Keratinocyte (primary cell): ENCODE data around the gene RPS6KA5. TPM values are rescaled to one million over a fixed set of nuclear protein-coding genes. Genes with fewer than 3 reads are reported as not detected.
"Not testable (repeated sequence)": the region's sequence is repeated elsewhere in the genome, so short reads cannot be mapped to it uniquely, and the experiment has no call there.

Experiments used
- DNase-seq: peaks from one replicate; pipeline ENCODE4 v3.0.0-alpha.2; 2011; ENCODE audit warnings: low read depth, missing footprints, low spot score
- FAIRE-seq: peaks from 2 replicates; lab custom pipeline; 2011; peaks lifted over from hg19 to GRCh38; lab: Jason Lieb, UNC
- H2AFZ ChIP-seq: 2 replicates; pipeline ENCODE4 v1.6.0; 2012; ENCODE audit warnings: low read length, control low read depth, inconsistent platforms; ENCODE audit not compliant: control insufficient read depth
- H3K27ac ChIP-seq: 2 replicates; pipeline ENCODE4 v1.5.1; 2011; ENCODE audit warnings: low read length; ENCODE audit not compliant: control insufficient read depth, insufficient read depth
- H3K27me3 ChIP-seq: 3 replicates; pipeline ENCODE4 v1.6.0; 2011; ENCODE audit warnings: low read length; ENCODE audit not compliant: control insufficient read depth, insufficient read depth; ENCODE audit errors: extremely low read depth
- H3K36me3 ChIP-seq, 2 experiments: 2 replicates in 1 of 2; 3 replicates in 1 of 2; pipeline ENCODE4 v1.5.1; 2011; ENCODE audit warnings: low read length in 2 of 2, mild to moderate bottlenecking in 1 of 2; ENCODE audit not compliant: control insufficient read depth in 2 of 2, insufficient read depth in 2 of 2; ENCODE audit errors: extremely low read depth in 1 of 2
- H3K4me1 ChIP-seq: 3 replicates; pipeline ENCODE4 v1.5.1; 2011; ENCODE audit warnings: low read length; ENCODE audit not compliant: control insufficient read depth, insufficient read depth; ENCODE audit errors: extremely low read depth
- H3K4me2 ChIP-seq: 3 replicates; pipeline ENCODE4 v1.6.0; 2011; ENCODE audit warnings: low read depth, low read length; ENCODE audit not compliant: control insufficient read depth, insufficient read depth; ENCODE audit errors: extremely low read depth
- H3K4me3 ChIP-seq, 3 experiments: fragments of 200-600 bp in 1 of 3; sonication (generic) in 1 of 3; 2 replicates in 2 of 3; 3 replicates in 1 of 3; pipeline ENCODE4 v1.5.1; 2011 to 2016; ENCODE audit warnings: low read length in 3 of 3, mild to moderate bottlenecking in 3 of 3, control low read depth in 2 of 3, inconsistent platforms in 1 of 3, low read depth in 1 of 3, mixed read lengths in 1 of 3, mixed run types in 1 of 3, moderate library complexity in 1 of 3; ENCODE audit not compliant: control insufficient read depth in 2 of 3, insufficient read depth in 2 of 3; ENCODE audit errors: extremely low read depth in 1 of 3
- H3K79me2 ChIP-seq: 2 replicates; pipeline ENCODE4 v1.6.0; 2012; ENCODE audit warnings: low read length; ENCODE audit not compliant: control insufficient read depth, insufficient read depth
- H3K9ac ChIP-seq: 3 replicates; pipeline ENCODE4 v1.6.0; 2011; ENCODE audit warnings: low read length; ENCODE audit not compliant: control insufficient read depth, insufficient read depth; ENCODE audit errors: extremely low read depth
- H3K9me1 ChIP-seq: 3 replicates; pipeline ENCODE4 v1.6.0; 2011; ENCODE audit warnings: low read length; ENCODE audit not compliant: control insufficient read depth, insufficient read depth; ENCODE audit errors: extremely low read depth
- H3K9me3 ChIP-seq: 2 replicates; pipeline ENCODE4 v1.5.1; 2012; ENCODE audit warnings: low read depth, low read length; ENCODE audit not compliant: control insufficient read depth
- H4K20me1 ChIP-seq: 3 replicates; pipeline ENCODE4 v1.6.0; 2011; ENCODE audit warnings: low read length; ENCODE audit not compliant: control insufficient read depth, insufficient read depth; ENCODE audit errors: extremely low read depth
- EZH2 ChIP-seq: IDR thresholded peaks from one replicate; pipeline ENCODE4 v1.6.1; 2012; ENCODE audit warnings: inconsistent platforms, mild to moderate bottlenecking, low read length, moderate library complexity
- dilution Hi-C: fragments of 300-500 bp; cut with MboI; formaldehyde crosslinking; loops from one replicate; pipeline ENCODE4 v1.7.0; 2020; ENCODE audit warnings: low sequenced_read_pairs; ENCODE audit not compliant: extremely low pct_ligation_motif_present
- polyA plus RNA-seq, 5 experiments: library from polyadenylated mRNA; depleted of rRNA in 3 of 5; stranded (reverse) in 3 of 5; stranded (forward) in 1 of 5; unstranded in 1 of 5; fragments of >200 nt; gene quantifications; 1 replicate in 1 of 5; 2 replicates in 3 of 5; 3 replicates in 1 of 5; pipeline versions ENCODE4 v1.2.1 to v1.2.3, GENCODE V29; 2011 to 2012; ENCODE audit warnings: missing spikeins in 2 of 5, low read depth in 1 of 5, low replicate concordance in 1 of 5
- TF ChIP-seq, protein P1 (sequence below), 3 experiments: IDR thresholded peaks in 1 of 3; conservative IDR thresholded peaks in 1 of 3; optimal IDR thresholded peaks in 1 of 3; 2 replicates in 2 of 3; 3 replicates in 1 of 3; pipeline versions ENCODE3 to v1.5.1; 2011; ENCODE audit warnings: low read length in 3 of 3, mild to moderate bottlenecking in 3 of 3, moderate library complexity in 2 of 3, control low read depth in 1 of 3, inconsistent platforms in 1 of 3; ENCODE audit not compliant: insufficient read depth in 2 of 3; ENCODE audit errors: extremely low read depth in 1 of 3

RPS6KA5 gene
- polyA plus RNA-seq, 1 donor (not counting 4 experiments of a cell fraction or from before 2014, with no cell fraction given): 2.9 TPM

DNA sequence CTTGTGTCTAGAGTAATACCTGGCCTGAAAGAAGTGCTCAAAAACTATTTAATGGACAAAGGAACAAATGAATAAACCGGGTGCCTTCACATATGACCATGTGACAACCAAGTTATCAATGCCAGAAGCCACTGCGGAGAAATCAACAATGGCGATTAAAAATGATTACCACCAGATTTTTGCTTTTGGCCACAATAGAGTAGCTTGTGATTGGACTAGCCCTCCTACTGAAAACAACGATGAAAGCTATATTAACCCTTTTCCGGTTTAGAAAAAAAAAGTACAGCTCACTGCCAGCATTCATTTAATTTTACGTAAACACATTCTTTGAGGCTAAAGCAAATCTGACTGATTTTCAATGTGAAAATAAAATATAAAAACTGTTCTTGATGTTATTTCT is 202.6 kb downstream of the RPS6KA5 start:
- no peaks in the 10 kb centered on the region for H3K4me1 ChIP-seq
- no peak overlapping the region for H3K9ac ChIP-seq
- no peak overlapping the region for H3K4me2 ChIP-seq
- no peak for FAIRE-seq
- no peak overlapping the region for H3K4me3 ChIP-seq
- dilution Hi-C loops: no loop called here
- H3K27me3 ChIP-seq: no peaks in the 10 kb centered on the region
- H4K20me1 ChIP-seq: no peaks in the 10 kb centered on the region
- H3K9me3 ChIP-seq: no peaks in the 10 kb centered on the region
- H3K27ac ChIP-seq: no peak overlapping the region
- no peaks in the 10 kb centered on the region for H3K9me1 ChIP-seq
- no peaks in the 10 kb centered on the region for H3K79me2 ChIP-seq
- no peak overlapping the region for H2AFZ ChIP-seq
- no peak for DNase-seq
- H3K36me3 ChIP-seq: no peaks in the 10 kb centered on the region
- TF ChIP-seq, protein P1, sequence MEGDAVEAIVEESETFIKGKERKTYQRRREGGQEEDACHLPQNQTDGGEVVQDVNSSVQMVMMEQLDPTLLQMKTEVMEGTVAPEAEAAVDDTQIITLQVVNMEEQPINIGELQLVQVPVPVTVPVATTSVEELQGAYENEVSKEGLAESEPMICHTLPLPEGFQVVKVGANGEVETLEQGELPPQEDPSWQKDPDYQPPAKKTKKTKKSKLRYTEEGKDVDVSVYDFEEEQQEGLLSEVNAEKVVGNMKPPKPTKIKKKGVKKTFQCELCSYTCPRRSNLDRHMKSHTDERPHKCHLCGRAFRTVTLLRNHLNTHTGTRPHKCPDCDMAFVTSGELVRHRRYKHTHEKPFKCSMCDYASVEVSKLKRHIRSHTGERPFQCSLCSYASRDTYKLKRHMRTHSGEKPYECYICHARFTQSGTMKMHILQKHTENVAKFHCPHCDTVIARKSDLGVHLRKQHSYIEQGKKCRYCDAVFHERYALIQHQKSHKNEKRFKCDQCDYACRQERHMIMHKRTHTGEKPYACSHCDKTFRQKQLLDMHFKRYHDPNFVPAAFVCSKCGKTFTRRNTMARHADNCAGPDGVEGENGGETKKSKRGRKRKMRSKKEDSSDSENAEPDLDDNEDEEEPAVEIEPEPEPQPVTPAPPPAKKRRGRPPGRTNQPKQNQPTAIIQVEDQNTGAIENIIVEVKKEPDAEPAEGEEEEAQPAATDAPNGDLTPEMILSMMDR (optimal IDR thresholded peaks at IDR 0.05 in 1 of 3, IDR thresholded peaks at IDR 0.05 in 1 of 3, conservative IDR thresholded peaks at IDR 0.05 in 1 of 3; ENCODE audit: extremely low read depth in 1 of 3, insufficient read depth in 2 of 3, low read length in 3 of 3): no peak
- TF ChIP-seq EZH2: no peak

DNA sequence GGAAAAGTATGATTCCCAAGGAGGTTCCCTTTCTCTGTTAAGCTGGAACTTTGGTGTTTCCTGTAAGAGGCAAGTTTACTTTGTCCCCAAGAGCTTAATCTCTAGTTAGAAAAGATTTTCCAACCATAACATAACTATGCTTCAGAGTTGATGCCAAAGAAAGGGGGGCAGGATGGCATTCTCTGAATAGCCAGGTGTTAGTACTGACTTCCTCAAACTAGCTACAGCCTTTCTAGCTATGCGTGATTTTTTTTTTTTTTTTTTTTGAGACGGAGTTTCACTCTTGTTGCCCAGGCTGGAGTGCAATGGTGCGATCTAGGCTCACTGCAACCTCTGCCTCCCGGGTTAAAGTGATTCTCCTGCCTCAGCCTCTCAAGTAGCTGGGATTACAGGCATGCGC is 204.3 kb downstream of the RPS6KA5 start:
- H3K4me3 ChIP-seq, H3K9me3 ChIP-seq, H3K27me3 ChIP-seq, H2AFZ ChIP-seq, H3K9ac ChIP-seq, dilution Hi-C loops, DNase-seq, H4K20me1 ChIP-seq, H3K79me2 ChIP-seq, H3K36me3 ChIP-seq, H3K9me1 ChIP-seq, H3K27ac ChIP-seq, H3K4me1 ChIP-seq, FAIRE-seq, H3K4me2 ChIP-seq: not testable (repeated sequence)

DNA sequence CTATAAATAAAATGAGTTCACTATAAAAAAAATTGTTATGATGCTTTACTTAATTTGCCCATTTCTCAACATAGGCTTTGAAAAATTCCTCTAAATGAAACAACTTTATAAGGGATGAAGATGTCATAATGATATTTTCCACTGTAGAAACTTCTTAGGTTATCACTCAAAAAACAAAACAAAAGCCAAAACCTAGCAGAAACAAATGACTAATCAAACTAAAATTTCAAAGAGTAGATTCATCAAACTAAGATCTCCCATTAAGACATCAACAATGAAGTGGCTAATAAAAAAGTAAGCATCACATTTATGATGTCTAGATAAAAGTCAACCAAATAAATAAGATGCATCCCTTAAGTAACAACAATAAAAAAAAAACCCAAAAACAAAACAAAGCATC is 207.3 kb downstream of the RPS6KA5 start:
- Histone ChIP-seq H3K9ac (no peak overlapping the region), H2AFZ (no peak overlapping the region), H3K4me1 (peaks cover 17% of the 10 kb centered on the region), H4K20me1 (no peaks in the 10 kb centered on the region), H3K27ac (no peak overlapping the region), H3K4me2 (no peak overlapping the region), H3K9me1 (no peaks in the 10 kb centered on the region), H3K79me2 (no peaks in the 10 kb centered on the region), H3K27me3 (no peaks in the 10 kb centered on the region), H3K9me3 (no peaks in the 10 kb centered on the region), H3K36me3 (no peaks in the 10 kb centered on the region), H3K4me3 (no peak overlapping the region)
- no peak for TF ChIP-seq EZH2
- TF ChIP-seq, protein P1 (optimal IDR thresholded peaks at IDR 0.05 in 1 of 3, IDR thresholded peaks at IDR 0.05 in 1 of 3, conservative IDR thresholded peaks at IDR 0.05 in 1 of 3; ENCODE audit: extremely low read depth in 1 of 3, insufficient read depth in 2 of 3, low read length in 3 of 3): no peak
- no peak for FAIRE-seq
- dilution Hi-C loops: no loop called here
- no peak for DNase-seq
